Ectodermal cell (in vitro differentiated cells): ENCODE results near the gene PRAC2.

Experiments
- H3K27ac ChIP-seq: 2 replicates; pipeline ENCODE4 v1.7.0; 2013; ENCODE audit warnings: mild to moderate bottlenecking, low read depth, low read length; ENCODE audit not compliant: insufficient read depth, poor library complexity, severe bottlenecking
- H3K27me3 ChIP-seq: 2 replicates; pipeline ENCODE4 v1.7.0; 2013; ENCODE audit warnings: mild to moderate bottlenecking, low read length; ENCODE audit not compliant: insufficient read depth, control insufficient read depth, poor library complexity, severe bottlenecking
- H3K36me3 ChIP-seq: one replicate; pipeline ENCODE4 v1.7.0; 2013; ENCODE audit warnings: low read length; ENCODE audit not compliant: control insufficient read depth, insufficient read depth
- H3K4me1 ChIP-seq: one replicate; pipeline ENCODE4 v1.7.0; 2013; ENCODE audit warnings: low read length; ENCODE audit not compliant: control insufficient read depth, insufficient read depth
- H3K4me3 ChIP-seq: 2 replicates; pipeline ENCODE4 v1.7.0; 2013; ENCODE audit warnings: low read depth, low read length, control low read depth; ENCODE audit not compliant: insufficient read depth
- H3K9me3 ChIP-seq: 2 replicates; pipeline ENCODE4 v1.7.0; 2013; ENCODE audit warnings: mild to moderate bottlenecking, low read length, moderate library complexity; ENCODE audit not compliant: control insufficient read depth
- WGBS, 2 experiments: methylation state at CpG; one replicate each; pipeline ENCODE4 v1.1.7; 2013; ENCODE audit warnings: missing lambda C conversion rate in 2 of 2; 5-methylcytosine and 5-hydroxymethylcytosine counted together

The PRAC2 gene

DNA sequence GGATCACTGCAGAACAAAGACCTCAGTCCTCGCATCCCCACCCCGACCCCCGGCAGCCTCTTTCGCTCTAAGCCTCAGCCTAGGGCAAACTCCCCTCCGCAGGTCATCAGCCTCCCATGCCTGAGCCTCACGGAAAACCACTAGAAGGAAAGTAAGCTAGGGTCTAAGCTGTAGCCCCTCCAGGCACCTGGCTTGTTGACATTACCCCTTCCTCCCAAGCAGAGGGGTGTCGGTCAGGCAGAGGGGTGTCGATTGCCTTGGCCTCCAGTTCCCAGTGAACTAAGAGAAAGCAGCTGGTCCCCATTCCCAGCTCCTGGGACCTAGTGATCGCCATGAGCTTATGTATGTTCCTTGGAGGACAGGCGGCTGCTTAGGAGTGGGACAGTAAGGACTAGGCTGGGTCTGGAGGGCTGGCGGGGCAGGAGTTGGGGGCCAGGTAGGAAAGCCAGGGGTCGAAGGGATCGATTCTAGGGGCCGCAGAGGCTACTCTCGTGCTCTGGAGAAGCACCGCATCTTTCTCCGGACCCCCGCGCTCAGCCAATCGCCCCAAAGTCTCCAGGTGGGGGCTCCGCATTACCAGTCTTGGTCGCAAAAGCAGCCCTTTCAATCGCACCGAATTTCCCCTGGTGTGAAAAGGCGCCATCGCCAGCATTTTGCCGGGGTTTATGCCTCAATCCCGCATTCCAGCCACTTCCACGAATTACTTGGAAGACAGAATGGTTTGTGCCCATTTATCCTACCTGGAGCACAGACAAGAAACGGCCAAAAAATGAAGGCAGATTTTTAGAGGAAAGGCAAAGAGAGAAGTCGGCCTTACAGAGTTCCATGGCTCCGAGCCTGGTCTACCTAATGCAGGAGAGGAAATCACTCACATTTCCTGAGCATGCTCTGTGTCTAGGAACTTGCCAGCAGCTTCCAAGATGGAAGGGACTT lies 26.9 kb downstream of the PRAC2 start:
- 9% methylated on average over 32 of the region's 32 CpGs for WGBS, 2 experiments
- no peak overlapping the region for H3K27ac ChIP-seq
- H3K36me3 ChIP-seq, result no peaks in the 10 kb centered on the region
- peaks cover 4% of the 10 kb centered on the region for H3K4me1 ChIP-seq
- no peak overlapping the region for H3K4me3 ChIP-seq
- peaks cover 100% of the 10 kb centered on the region for H3K27me3 ChIP-seq
- H3K9me3 ChIP-seq, result no peaks in the 10 kb centered on the region

DNA sequence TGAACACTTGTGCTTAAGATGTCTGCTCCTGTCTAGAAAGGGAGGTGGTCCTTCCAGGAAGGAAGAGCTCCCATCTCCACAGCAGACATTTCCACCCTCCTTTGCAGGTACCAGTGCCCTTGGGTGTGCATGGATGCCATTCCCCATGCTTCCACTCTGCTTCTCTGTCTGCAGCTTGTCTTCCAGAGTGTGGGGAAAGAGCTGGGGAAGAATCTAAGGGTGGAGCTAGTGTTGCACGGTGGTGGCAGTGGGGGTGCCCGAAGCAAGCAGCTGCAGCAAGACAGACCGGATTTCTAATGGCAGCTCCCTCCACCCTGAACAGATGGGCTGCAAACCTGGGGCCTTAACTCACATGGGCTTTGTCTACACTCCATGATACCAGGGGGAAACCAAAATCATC lies 28.2 kb downstream of the PRAC2 start:
- H3K36me3 ChIP-seq, result no peaks in the 10 kb centered on the region
- H3K4me3 ChIP-seq, result no peak overlapping the region
- peaks cover 100% of the 10 kb centered on the region for H3K27me3 ChIP-seq
- WGBS, 2 experiments, result 8 to 10% methylated on average over 3 of the region's 3 CpGs
- no peak overlapping the region for H3K27ac ChIP-seq
- no peaks in the 10 kb centered on the region for H3K9me3 ChIP-seq
- H3K4me1 ChIP-seq, result peaks cover 4% of the 10 kb centered on the region

DNA sequence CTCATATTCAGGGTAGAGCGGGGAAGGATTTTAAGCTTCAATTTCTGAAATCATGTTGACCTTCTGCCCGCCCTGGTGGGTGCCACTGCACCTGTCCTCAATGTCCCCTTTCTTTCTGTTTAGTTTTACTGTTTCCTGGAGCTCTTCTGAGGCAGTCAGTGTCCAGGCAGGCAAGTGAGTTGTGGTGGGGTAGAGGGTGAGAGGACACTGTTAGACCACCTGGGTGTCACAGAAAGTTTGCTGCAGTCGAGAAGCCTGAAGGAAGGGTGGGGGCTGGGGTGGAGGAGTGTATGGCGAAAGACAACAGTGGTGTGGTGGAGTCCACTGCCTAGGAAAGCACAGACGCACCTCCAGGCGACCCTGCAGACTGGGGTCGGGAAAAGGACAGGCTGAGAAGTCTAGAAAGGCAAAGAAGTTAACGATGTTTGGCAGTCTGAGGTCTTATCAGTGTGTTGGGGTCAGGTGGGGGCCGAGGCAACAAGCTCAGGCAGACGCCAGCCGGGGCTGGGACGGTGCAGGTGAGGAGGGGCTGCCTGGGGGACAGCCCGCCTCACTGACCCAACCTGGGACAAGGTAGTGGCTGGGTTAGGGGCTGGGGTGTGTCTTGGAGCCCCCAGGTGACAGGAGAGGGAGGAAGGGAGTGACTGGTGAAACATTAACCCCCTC lies 28.9 kb downstream of the PRAC2 start:
- no peaks in the 10 kb centered on the region for H3K36me3 ChIP-seq
- no peak overlapping the region for H3K27ac ChIP-seq
- no peaks in the 10 kb centered on the region for H3K9me3 ChIP-seq
- peaks cover 1% of the 10 kb centered on the region for H3K4me1 ChIP-seq
- H3K4me3 ChIP-seq, result no peak overlapping the region
- peaks cover 100% of the 10 kb centered on the region for H3K27me3 ChIP-seq
- WGBS, 2 experiments, result 9% methylated on average over 13 of the region's 13 CpGs

DNA sequence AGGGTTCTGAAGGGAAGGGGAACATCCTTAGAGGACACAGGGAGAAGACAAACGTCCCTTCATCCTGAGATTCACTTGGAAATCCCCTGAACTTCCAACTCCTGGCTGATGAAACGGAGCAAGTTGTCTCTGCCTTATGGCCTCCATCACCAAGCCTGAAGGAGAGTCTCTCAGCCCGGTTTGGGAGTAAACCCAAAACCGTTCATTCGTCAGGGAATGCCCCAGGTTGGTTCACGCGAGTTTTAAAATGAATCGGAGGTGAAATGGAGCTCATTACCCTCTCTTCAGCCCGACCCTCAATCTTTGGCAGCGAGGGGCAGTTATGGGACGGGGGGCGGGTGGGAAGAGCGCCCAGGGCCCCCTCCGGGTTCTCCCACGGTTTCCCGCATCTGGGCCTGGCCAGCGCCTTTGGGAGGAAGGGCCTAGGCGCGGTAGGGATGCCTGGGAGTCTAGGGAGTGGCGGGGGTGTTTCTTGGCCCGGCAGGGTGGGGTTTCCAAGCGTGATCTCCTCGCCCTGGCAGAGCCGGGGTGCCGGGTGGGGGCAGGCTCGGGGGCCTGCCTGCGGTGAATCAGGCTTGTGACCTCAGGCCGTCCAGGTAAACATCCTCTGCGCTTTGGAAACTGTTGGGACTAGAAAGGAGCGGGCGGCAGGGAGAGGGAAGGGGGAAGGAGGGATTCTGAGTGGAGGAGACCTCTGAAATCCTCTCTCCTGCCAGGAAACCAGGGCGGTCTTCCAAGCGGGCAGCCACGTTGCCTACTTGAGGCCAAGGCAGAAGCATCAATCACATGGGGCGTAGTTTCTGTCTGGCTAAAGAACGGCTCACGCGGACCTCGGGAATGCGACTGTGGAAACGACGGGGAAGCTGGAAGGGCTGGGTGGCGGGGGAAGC lies 29.7 kb downstream of the PRAC2 start:
- 7% methylated on average over 43 of the region's 43 CpGs for WGBS, 2 experiments
- H3K27ac ChIP-seq, result no peak overlapping the region
- no peaks in the 10 kb centered on the region for H3K9me3 ChIP-seq
- peaks cover 100% of the 10 kb centered on the region for H3K27me3 ChIP-seq
- no peaks in the 10 kb centered on the region for H3K4me1 ChIP-seq
- no peak overlapping the region for H3K4me3 ChIP-seq
- H3K36me3 ChIP-seq, result no peaks in the 10 kb centered on the region

DNA sequence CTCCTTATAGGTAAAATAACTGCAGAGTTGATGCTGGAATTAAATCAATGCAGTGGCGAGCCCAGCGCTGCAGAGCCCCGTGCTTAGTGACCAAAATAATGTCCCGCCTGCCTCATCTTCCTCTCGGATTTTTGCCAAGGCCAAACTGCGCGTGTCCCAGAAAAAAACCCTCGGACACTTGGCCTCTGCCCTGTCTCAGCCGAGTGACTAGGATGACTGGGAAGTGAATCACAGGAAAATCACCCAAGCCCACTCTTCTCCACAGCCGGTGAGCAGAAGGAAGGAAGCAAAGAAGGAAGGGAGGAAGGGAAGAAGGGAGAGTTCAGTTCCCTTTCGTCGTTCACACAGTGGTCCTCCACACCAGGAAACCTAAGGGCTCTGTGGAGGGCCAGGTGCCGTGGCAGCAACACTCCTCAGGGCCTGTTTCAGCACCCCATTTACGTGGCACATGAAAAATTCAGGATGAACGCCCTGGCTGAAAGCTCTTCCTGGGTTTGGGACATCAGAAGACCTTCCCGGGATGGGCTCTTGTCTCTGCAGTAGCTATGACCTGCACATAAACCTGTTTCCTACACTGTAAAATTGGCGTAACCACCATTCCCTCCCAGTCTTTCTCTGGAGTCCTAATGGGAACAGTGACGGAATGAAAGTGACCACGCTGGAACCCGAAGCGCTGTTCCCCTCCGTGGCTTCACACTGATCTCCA lies 31.0 kb downstream of the PRAC2 start:
- no peaks in the 10 kb centered on the region for H3K9me3 ChIP-seq
- 16 to 23% methylated on average over 22 of the region's 22 CpGs for WGBS, 2 experiments
- no peaks in the 10 kb centered on the region for H3K4me1 ChIP-seq
- H3K27ac ChIP-seq, result no peak overlapping the region
- peaks cover 100% of the 10 kb centered on the region for H3K27me3 ChIP-seq
- H3K4me3 ChIP-seq, result no peak overlapping the region
- no peaks in the 10 kb centered on the region for H3K36me3 ChIP-seq

DNA sequence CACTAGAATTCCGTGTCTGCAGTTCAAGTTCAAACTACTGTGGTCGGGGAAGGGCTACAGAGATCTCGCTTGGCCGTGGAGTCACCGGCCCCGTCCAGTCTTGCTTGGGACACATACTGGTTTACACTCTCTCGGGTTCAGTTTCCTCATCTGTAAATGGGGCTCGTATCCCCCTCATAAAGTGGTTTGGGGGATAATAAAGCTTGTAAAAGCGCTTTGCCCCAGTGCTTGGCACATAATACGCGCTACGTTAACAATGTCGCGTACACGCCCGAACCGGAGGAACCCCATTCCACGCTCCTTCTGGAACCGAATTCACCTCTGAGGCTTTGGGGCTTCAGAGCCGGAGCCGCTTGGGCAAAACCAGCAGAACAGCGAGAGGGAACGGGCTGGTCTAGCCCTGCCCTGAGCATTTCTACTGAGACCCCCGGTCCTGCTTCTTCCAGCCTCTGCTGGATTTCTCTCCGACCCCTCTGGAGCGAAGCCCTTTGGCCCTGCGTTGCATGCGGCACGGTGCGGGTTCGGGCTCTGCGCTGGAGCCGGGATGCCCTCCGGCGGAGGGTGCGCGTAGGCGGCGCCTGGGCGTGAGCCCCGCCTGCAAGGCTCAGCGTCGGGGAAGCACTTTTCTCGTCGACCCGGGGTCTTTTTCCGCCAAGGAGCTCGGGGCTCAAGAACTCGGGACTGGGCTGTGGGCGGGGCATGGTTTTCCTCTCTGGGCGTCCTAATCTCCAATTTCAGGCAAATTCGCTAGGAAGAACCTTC lies 31.7 kb downstream of the PRAC2 start:
- 7% methylated on average over 52 of the region's 52 CpGs for WGBS, 2 experiments
- Histone ChIP-seq H3K4me3 (no peak overlapping the region), H3K4me1 (no peaks in the 10 kb centered on the region), H3K27ac (no peak overlapping the region), H3K27me3 (peaks cover 100% of the 10 kb centered on the region), H3K36me3 (no peaks in the 10 kb centered on the region), H3K9me3 (no peaks in the 10 kb centered on the region)

DNA sequence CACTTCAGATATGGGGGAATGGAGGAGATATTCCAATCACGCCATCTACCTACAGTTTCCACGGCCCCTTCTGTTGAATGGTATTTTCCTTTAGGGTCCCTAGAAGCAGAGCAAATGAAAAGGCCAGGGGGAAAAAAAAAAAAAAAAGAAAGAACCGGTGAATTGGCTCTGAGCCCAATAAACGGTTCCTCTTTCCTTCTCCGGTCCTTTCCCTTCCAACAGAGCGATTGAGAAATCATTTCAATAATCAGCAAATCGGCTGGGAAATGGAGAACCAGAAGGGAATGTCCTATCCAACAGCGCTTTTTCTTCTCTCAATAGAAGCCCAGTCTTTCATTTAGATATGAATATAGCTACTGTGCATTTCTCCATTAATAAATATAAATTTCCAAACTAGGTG lies 32.4 kb downstream of the PRAC2 start:
- 29 to 30% methylated on average over 6 to 7 of the region's 8 CpGs for WGBS, 2 experiments
- Histone ChIP-seq H3K4me3 (no peak overlapping the region), H3K27ac (no peak overlapping the region), H3K36me3 (no peaks in the 10 kb centered on the region), H3K27me3 (peaks cover 99% of the 10 kb centered on the region), H3K4me1 (no peaks in the 10 kb centered on the region), H3K9me3 (no peaks in the 10 kb centered on the region)

DNA sequence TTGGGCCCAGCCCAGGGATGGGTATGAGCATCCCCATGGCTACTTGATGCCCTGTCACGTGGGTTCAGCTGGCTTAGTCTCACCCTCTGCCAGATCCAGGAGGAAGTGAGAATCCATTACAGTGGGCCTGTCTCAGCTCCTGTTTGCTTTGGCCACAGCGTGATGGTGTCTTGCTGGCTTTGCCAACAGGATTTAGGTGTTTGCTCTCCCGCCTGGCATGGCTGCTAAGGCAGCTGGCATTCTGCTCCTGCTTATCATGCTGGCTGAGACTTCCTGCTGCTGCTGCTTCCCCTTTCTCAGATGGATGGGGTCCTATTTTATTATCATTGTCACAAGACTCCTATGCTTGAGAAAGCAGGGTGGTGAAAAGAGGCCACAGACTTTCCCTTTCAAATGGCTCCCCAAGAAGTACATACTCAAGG lies 33.9 kb downstream of the PRAC2 start:
- Histone ChIP-seq H3K4me3 (no peak overlapping the region), H3K4me1 (no peaks in the 10 kb centered on the region), H3K27me3 (peaks cover 99% of the 10 kb centered on the region), H3K36me3 (no peaks in the 10 kb centered on the region), H3K9me3 (no peaks in the 10 kb centered on the region), H3K27ac (no peak overlapping the region)
- 68 to 72% methylated on average over 3 of the region's 3 CpGs for WGBS, 2 experiments

DNA sequence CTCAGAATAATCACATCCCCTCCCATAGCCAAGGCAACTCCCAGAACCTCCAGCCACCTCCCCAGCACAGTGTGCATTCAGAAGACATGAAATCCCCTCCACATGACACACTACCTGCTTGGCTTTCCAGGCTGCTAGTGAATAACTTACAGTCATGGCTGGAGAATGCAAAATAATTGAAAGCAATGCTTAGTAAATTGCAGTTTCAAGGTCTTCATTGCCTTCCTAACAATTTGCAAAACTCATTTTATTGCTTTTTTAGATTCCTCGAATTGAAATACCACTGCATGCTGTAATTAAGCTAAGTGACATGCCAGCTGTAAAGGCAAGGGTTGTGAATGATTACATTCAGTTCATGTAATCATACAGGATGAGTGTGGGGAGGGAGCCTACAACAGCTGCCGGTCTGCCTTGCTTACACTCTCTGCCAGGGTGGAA lies 34.6 kb downstream of the PRAC2 start:
- H3K36me3 ChIP-seq, result no peaks in the 10 kb centered on the region
- H3K9me3 ChIP-seq, result no peaks in the 10 kb centered on the region
- 54 to 71% methylated on average over 2 of the region's 2 CpGs for WGBS, 2 experiments

More for the DNA sequence above, 34.6 kb downstream of the PRAC2 start:
- peaks cover 99% of the 10 kb centered on the region for H3K27me3 ChIP-seq
- no peaks in the 10 kb centered on the region for H3K4me1 ChIP-seq
- H3K27ac ChIP-seq, result no peak overlapping the region
- no peak overlapping the region for H3K4me3 ChIP-seq
